ENCODE measurements around the gene CD33. TPM values are rescaled to one million over a fixed set of nuclear protein-coding genes. Genes with fewer than 3 reads are reported as not detected.

CD33 gene
- total RNA-seq, 2 donors from 2014 or later: 2.0 to 3.5 TPM

DNA sequence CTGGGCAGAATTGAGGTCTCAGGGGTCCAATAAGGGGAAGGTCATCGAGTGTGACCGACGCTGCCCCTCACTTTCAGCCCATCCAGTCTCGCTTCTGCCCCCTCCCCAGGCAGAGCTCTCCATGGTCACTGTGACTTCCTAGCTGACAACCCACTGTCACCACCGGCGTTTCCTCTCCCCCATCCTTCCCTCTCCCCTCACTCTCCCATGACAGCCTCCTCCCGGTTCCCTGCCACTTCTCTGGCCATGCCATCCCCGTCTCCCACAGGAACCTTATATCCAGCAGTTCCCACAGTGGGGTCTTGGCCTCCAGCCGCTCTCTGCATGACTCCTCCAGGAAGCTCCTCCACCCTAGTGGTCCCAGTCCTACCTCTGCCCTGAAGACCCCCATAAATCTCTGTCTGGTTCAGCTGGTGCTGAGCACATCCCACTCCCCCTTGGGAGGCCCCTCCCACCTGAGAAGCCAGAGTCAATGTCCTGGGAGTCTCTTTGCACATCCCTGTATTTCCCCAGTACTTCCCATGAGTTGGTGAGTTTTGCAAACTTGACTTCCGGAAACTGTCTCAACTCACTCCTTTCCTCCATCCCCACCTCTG lies 24.7 kb upstream of the CD33 start:
- no peaks in the 10 kb centered on the region for H3K36me3 ChIP-seq
- intact Hi-C loops (cut with DNase I): no loop called here
- no peak for DNase-seq
- no peaks in the 10 kb centered on the region for H3K9me3 ChIP-seq
- no peaks in the 10 kb centered on the region for H3K4me1 ChIP-seq
- H3K27me3 ChIP-seq: no peaks in the 10 kb centered on the region
- no peak overlapping the region for H3K27ac ChIP-seq
- no peak overlapping the region for H3K4me3 ChIP-seq
- TF ChIP-seq, protein P1, sequence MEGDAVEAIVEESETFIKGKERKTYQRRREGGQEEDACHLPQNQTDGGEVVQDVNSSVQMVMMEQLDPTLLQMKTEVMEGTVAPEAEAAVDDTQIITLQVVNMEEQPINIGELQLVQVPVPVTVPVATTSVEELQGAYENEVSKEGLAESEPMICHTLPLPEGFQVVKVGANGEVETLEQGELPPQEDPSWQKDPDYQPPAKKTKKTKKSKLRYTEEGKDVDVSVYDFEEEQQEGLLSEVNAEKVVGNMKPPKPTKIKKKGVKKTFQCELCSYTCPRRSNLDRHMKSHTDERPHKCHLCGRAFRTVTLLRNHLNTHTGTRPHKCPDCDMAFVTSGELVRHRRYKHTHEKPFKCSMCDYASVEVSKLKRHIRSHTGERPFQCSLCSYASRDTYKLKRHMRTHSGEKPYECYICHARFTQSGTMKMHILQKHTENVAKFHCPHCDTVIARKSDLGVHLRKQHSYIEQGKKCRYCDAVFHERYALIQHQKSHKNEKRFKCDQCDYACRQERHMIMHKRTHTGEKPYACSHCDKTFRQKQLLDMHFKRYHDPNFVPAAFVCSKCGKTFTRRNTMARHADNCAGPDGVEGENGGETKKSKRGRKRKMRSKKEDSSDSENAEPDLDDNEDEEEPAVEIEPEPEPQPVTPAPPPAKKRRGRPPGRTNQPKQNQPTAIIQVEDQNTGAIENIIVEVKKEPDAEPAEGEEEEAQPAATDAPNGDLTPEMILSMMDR (IDR thresholded peaks at IDR 0.05): no peak
- H3K9ac ChIP-seq (ENCODE audit: low read depth in 2 of 2, low read length in 2 of 2): no peak overlapping the region

DNA sequence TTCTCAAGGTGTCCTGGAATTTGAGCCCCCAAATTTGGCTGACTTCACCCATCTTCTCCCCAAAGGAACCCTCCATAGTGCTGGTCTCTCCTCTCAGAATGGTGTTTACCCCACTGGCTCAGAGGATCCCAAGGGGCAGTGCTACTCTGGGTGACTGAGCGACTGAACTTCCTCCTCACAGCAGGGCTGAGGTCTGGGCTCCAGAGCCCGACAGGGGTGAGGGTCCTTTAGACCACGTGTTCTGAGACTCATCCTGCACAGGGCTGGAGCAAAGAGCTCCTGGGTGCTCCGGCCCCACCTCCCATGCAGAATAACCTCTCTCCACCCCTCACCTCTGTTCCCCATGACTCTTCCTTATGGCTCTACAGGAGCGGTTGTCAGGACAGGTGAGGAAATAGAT lies 23.2 kb upstream of the CD33 start:
- H3K9ac ChIP-seq (ENCODE audit: low read depth in 2 of 2, low read length in 2 of 2): no peak overlapping the region
- TF ChIP-seq, protein P1 (IDR thresholded peaks at IDR 0.05): no peak
- no peaks in the 10 kb centered on the region for H3K4me1 ChIP-seq
- no peaks in the 10 kb centered on the region for H3K36me3 ChIP-seq
- H3K9me3 ChIP-seq: no peaks in the 10 kb centered on the region
- no peak overlapping the region for H3K4me3 ChIP-seq
- H3K27ac ChIP-seq: no peak overlapping the region
- DNase-seq: no peak
- no peaks in the 10 kb centered on the region for H3K27me3 ChIP-seq
- intact Hi-C loops (cut with DNase I): no loop called here

DNA sequence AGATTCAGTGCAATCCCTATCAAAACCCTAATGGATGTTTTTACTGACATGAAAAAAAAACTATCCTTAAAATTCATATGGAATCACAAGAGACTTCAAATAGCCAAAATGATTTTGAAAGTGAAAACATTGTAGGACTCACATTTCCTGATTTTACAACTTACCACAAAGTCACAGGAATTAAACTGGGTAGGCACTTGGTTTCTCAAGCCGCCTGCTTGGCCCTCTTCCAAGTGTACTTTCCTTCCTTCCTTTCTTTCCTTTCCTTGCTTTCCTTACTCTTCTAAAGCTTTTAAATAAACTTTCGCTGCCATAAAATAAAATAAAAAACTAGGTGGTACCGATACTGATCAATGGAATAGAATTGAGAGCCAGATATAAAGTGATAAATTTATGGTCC lies 21.0 kb upstream of the CD33 start:
- intact Hi-C loops (cut with DNase I): no loop called here
- H3K4me3 ChIP-seq: no peak overlapping the region
- no peaks in the 10 kb centered on the region for H3K4me1 ChIP-seq
- TF ChIP-seq, protein P1 (IDR thresholded peaks at IDR 0.05): no peak
- no peaks in the 10 kb centered on the region for H3K27me3 ChIP-seq
- no peak for DNase-seq
- H3K9ac ChIP-seq (ENCODE audit: low read depth in 2 of 2, low read length in 2 of 2): no peak overlapping the region
- no peaks in the 10 kb centered on the region for H3K36me3 ChIP-seq
- H3K9me3 ChIP-seq: no peaks in the 10 kb centered on the region
- H3K27ac ChIP-seq: no peak overlapping the region

DNA sequence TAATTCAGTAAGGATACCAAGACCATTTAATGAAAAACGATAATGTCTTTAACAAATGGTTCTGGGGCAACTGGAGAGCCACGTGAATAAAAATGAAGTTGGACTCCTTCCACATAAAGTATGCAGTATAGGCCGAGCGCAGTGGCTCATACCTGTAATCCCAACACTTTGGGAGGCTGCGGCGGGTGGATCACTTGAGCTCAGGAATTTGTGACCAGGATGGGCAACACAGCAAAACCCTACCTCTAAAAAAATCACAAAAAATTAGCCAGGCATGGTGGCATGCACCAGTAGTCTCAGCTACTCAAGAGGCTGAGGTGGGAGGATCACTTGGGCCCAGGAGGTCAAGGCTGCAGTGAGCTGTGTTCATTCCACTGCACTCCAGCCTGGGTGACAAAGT lies 20.6 kb upstream of the CD33 start:
- no peak for DNase-seq

DNA sequence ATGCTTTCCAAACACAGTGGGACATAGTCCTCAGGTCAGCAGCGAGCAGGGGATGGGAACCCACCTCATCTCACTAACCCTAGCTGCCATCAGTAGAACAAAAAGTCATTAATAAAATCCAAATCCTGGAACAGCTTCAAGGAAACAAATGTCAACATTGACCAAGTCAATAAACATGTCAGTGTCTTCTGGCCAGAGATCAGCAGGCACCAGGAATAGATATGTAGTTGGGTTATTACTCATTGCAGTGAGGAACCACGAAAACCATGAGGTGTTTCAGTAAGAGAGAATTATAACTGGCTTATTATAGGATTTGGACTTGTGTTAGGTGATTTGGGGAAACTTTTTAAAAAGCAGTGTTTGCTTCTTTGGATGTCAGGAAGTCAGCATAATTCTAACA lies 17.1 kb upstream of the CD33 start:
- Histone ChIP-seq H3K27ac (no peak overlapping the region), H3K36me3 (no peaks in the 10 kb centered on the region), H3K27me3 (no peaks in the 10 kb centered on the region), H3K9me3 (no peaks in the 10 kb centered on the region), H3K4me1 (no peaks in the 10 kb centered on the region), H3K4me3 (no peak overlapping the region), H3K9ac (ENCODE audit: low read depth in 2 of 2, low read length in 2 of 2) (no peak overlapping the region)
- intact Hi-C loops (cut with DNase I): no loop called here
- DNase-seq: no peak
- TF ChIP-seq, protein P1 (IDR thresholded peaks at IDR 0.05): no peak

More for the DNA sequence above, 20.6 kb upstream of the CD33 start:
- Histone ChIP-seq H3K27me3 (no peaks in the 10 kb centered on the region), H3K4me3 (no peak overlapping the region), H3K4me1 (no peaks in the 10 kb centered on the region), H3K9me3 (no peaks in the 10 kb centered on the region), H3K9ac (ENCODE audit: low read depth in 2 of 2, low read length in 2 of 2) (no peak overlapping the region), H3K27ac (no peak overlapping the region), H3K36me3 (no peaks in the 10 kb centered on the region)
- TF ChIP-seq, protein P1 (IDR thresholded peaks at IDR 0.05): no peak
- intact Hi-C loops (cut with DNase I): no loop called here
